Epithelial cell of umbilical artery (primary cell): ENCODE measurements around the gene CD14. TPM values are rescaled to one million over a fixed set of nuclear protein-coding genes. Genes with fewer than 3 reads are reported as not detected.

Experiments used
- total RNA-seq: library from RNA; depleted of rRNA; stranded (reverse); fragments of >200 nt; gene quantifications from 2 replicates; pipeline ENCODE4 v1.2.3, GENCODE V29; 2014

Gene CD14
- 1.2 and 1.6 TPM in 2 replicates for total RNA-seq

GRCh38 chr5:140633021-140633471, at the start of gene CD14:
CD14 (minus strand) TSS chr5:140633175; CDS start chr5:140633071, 104 bp downstream.

GRCh38 chr5:140673187-140673976, 40.4 kb upstream of the CD14 start, which contains the start of gene DND1:
DND1 (minus strand) TSS chr5:140673576; CDS start chr5:140673542, 34 bp downstream.

GRCh38 chr5:140664359-140665119, 31.6 kb upstream of the CD14 start, which contains the start of gene WDR55:
WDR55 (plus strand) TSS chr5:140664904; CDS start chr5:140664913, 9 bp downstream.

GRCh38 chr5:140639148-140639981, 6.4 kb upstream of the CD14 start, which contains the start of gene TMCO6:
TMCO6 (plus strand) TSS chr5:140639451; CDS start chr5:140639528, 77 bp downstream.

Other genes with a start within 250 kb of the CD14 start
- gene ANKHD1, start 231.3 kb downstream of the CD14 start, total RNA-seq: 36.7 and 67.3 TPM in 2 replicates
- 0.32 TPM in 1 of 2 replicates, not detected in the other for gene EIF4EBP3, start 85.5 kb downstream of the CD14 start, total RNA-seq
- 25.2 and 31.5 TPM in 2 replicates for gene SRA1, start 75.7 kb downstream of the CD14 start, total RNA-seq
- 3.9 and 13.4 TPM in 2 replicates for gene APBB3, start 68.6 kb downstream of the CD14 start, total RNA-seq
- 10.7 and 39.7 TPM in 2 replicates for gene SLC35A4, start 68.3 kb downstream of the CD14 start, total RNA-seq
- 13.4 and 18.2 TPM in 2 replicates for gene TMCO6, start 6.3 kb upstream of the CD14 start, total RNA-seq
- 44.2 and 53.6 TPM in 2 replicates for gene NDUFA2, start 14.5 kb upstream of the CD14 start, total RNA-seq
- gene IK, start 14.7 kb upstream of the CD14 start, total RNA-seq: 98.4 and 109 TPM in 2 replicates
- gene WDR55, start 31.7 kb upstream of the CD14 start, total RNA-seq: 29.9 and 31.8 TPM in 2 replicates
- 0.15 TPM in 1 of 2 replicates, not detected in the other for gene DND1, start 40.4 kb upstream of the CD14 start, total RNA-seq
- 81.9 and 89.5 TPM in 2 replicates for gene HARS1, start 58.2 kb upstream of the CD14 start, total RNA-seq
- gene HARS2, start 58.3 kb upstream of the CD14 start, total RNA-seq: 31.8 and 40.9 TPM in 2 replicates
- gene ZMAT2, start 67.3 kb upstream of the CD14 start, total RNA-seq: 49.7 and 59.4 TPM in 2 replicates
- gene PCDHA1, start 153.0 kb upstream of the CD14 start, total RNA-seq: 0.32 TPM in 1 of 2 replicates, not detected in the other
- 0.15 TPM in 1 of 2 replicates, not detected in the other for gene PCDHA2, start 161.7 kb upstream of the CD14 start, total RNA-seq
- under 0.01 and 0.32 TPM in 2 replicates for gene PCDHA3, start 167.9 kb upstream of the CD14 start, total RNA-seq
- 0.32 and 0.61 TPM in 2 replicates for gene PCDHA4, start 173.9 kb upstream of the CD14 start, total RNA-seq
- gene PCDHA5, start 188.4 kb upstream of the CD14 start, total RNA-seq: not detected in 2 replicates
- under 0.01 and 0.15 TPM in 2 replicates for gene PCDHA6, start 194.8 kb upstream of the CD14 start, total RNA-seq
- gene PCDHA7, start 201.1 kb upstream of the CD14 start, total RNA-seq: 0.15 and 0.32 TPM in 2 replicates
- 0.15 TPM in 1 of 2 replicates, not detected in the other for gene PCDHA8, start 208.0 kb upstream of the CD14 start, total RNA-seq
- gene PCDHA9, start 215.2 kb upstream of the CD14 start, total RNA-seq: under 0.01 and 0.15 TPM in 2 replicates
- under 0.01 and 0.15 TPM in 2 replicates for gene PCDHA10, start 222.7 kb upstream of the CD14 start, total RNA-seq
- under 0.01 TPM in 1 of 2 replicates, not detected in the other for gene PCDHA11, start 235.8 kb upstream of the CD14 start, total RNA-seq
- gene PCDHA12, start 242.1 kb upstream of the CD14 start, total RNA-seq: not detected in 2 replicates
- gene PCDHA13, start 248.9 kb upstream of the CD14 start, total RNA-seq: 0.15 TPM in 1 of 2 replicates, not detected in the other